Tibial nerve (tissue), 4 donors: ENCODE data around the gene DDX10.

ENCODE experiments used
- EP300 ChIP-seq, 2 donors: sonication (generic); formaldehyde crosslinking; IDR thresholded peaks; one replicate each; pipeline ENCODE4 v1.6.1; 2017; ENCODE audit warnings: antibody characterized with exemption in 2 of 2, mild to moderate bottlenecking in 1 of 2
- POLR2A ChIP-seq, 2 donors: fragments of 450-650 bp; IDR thresholded peaks; one replicate each; pipeline ENCODE4 v1.6.1; 2017; ENCODE audit warnings: antibody characterized with exemption in 2 of 2, mild to moderate bottlenecking in 2 of 2, moderate library complexity in 2 of 2
- TF ChIP-seq, protein P1 (sequence below), 5 experiments: fragments of 200-600 bp in 3 of 5; fragments of 450-650 bp in 2 of 5; sonication (generic) in 3 of 5; IDR thresholded peaks; one replicate each; pipeline ENCODE4 v1.5.1; 2016 to 2019; ENCODE audit warnings: antibody characterized with exemption in 5 of 5, mild to moderate bottlenecking in 3 of 5, moderate library complexity in 2 of 5

DNA sequence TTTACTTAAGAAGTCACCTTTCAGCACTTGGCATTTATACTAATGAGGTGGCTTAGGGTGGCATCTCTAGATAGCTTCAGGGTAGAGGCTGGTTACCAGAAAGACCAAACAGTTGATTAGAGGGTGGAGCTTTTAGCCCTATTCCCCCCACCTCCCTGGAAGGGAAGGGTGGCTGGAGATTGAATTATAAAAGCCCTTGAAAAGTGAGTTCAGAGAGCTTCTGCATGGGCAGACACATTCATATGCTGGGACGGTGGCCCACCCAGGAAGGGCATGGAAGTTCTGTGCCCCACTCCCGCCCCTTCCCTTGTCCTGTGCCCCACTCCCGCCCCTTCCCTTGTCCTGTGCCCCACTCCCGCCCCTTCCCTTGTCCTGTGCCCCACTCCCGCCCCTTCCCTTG, 244.2 kb downstream of the DDX10 start:
- TF ChIP-seq POLR2A (IDR thresholded peaks at IDR 0.05), result no peak
- TF ChIP-seq, protein P1, sequence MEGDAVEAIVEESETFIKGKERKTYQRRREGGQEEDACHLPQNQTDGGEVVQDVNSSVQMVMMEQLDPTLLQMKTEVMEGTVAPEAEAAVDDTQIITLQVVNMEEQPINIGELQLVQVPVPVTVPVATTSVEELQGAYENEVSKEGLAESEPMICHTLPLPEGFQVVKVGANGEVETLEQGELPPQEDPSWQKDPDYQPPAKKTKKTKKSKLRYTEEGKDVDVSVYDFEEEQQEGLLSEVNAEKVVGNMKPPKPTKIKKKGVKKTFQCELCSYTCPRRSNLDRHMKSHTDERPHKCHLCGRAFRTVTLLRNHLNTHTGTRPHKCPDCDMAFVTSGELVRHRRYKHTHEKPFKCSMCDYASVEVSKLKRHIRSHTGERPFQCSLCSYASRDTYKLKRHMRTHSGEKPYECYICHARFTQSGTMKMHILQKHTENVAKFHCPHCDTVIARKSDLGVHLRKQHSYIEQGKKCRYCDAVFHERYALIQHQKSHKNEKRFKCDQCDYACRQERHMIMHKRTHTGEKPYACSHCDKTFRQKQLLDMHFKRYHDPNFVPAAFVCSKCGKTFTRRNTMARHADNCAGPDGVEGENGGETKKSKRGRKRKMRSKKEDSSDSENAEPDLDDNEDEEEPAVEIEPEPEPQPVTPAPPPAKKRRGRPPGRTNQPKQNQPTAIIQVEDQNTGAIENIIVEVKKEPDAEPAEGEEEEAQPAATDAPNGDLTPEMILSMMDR (IDR thresholded peaks at IDR 0.05), result no peak
- no peak for TF ChIP-seq EP300 (IDR thresholded peaks at IDR 0.05)
